Measurements from ENCODE around the gene L3MBTL2.
A peak's percentile ranks its signal among the peaks of the same experiment; 100 is the strongest.

The L3MBTL2 gene

DNA sequence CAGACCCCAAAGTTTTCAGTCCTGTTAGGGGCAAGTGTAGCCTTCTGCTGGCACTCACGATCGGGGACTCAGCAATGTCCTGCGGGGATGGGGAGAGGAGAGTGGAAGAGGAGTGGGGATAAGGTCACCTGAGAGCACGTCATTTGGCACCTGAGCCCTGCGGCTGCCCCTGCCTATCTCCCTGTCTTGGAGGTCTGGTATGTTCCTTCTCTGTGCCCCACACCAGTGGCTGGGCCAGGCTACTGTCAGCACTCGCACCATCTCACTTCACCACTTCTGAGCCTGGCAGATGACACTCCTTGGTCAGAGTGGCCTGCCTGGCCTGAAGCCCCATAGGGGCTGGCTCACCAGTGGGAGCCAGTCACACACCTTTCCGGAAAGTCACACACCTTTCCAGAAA is 55.8 kb downstream of the L3MBTL2 start:
- FAIRE-seq, result no peak
- TF ChIP-seq POLR2AphosphoS5 (IDR thresholded peaks at IDR 0.05; ENCODE audit: low read depth, low read length), result no peak
- no peak for TF ChIP-seq TAF1 (IDR thresholded peaks at IDR 0.05; ENCODE audit: borderline replicate concordance, low read depth, low read length)
- TF ChIP-seq POLR2A (IDR thresholded peaks at IDR 0.05; ENCODE audit: low read depth, low read length), result no peak
- DNase-seq (ENCODE audit: insufficient read length), result no peak

- FAIRE-seq (no peak), DNase-seq (ENCODE audit: insufficient read length) (no peak)
- no peak for TF ChIP-seq TAF1 (IDR thresholded peaks at IDR 0.05; ENCODE audit: borderline replicate concordance, low read depth, low read length)
- TF ChIP-seq POLR2A (IDR thresholded peaks at IDR 0.05; ENCODE audit: low read depth, low read length), result no peak
- no peak for TF ChIP-seq POLR2AphosphoS5 (IDR thresholded peaks at IDR 0.05; ENCODE audit: low read depth, low read length)
Measured at GRCh38 chr22:41261541-41262249, 56.6 kb downstream of the L3MBTL2 start.

DNA sequence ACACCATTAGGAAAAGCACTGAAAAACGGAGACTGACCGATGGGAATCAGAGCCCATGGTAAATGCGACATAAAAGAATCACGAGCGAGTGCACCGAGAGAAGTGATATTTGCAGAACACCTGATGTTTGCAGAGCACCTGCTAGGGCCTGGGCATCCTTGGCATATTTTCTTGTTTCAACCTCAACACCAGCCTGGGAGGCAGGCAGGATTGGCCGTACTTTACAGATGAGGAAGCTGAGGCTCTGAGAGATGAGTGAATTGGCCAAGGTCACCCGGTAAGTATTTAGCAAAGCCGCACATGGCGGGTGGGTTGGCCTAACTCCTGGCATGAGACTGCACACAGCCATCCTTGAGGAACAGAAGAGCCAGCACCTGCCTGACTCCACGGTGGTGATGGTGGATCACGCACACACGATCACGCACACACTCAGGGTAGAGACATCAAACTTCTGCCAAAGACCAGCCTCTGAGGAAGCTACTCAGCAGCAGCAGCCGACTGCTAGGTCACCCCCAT is 57.2 kb downstream of the L3MBTL2 start:
- no peak for TF ChIP-seq TAF1 (IDR thresholded peaks at IDR 0.05; ENCODE audit: borderline replicate concordance, low read depth, low read length)
- TF ChIP-seq POLR2AphosphoS5 (IDR thresholded peaks at IDR 0.05; ENCODE audit: low read depth, low read length), result no peak
- FAIRE-seq (no peak), DNase-seq (ENCODE audit: insufficient read length) (no peak)

- TF ChIP-seq POLR2A (IDR thresholded peaks at IDR 0.05; ENCODE audit: low read depth, low read length) (no peak), POLR2AphosphoS5 (IDR thresholded peaks at IDR 0.05; ENCODE audit: low read depth, low read length) (no peak), TAF1 (IDR thresholded peaks at IDR 0.05; ENCODE audit: borderline replicate concordance, low read depth, low read length) (no peak)
- DNase-seq (ENCODE audit: insufficient read length), result peak; percentile 14
- FAIRE-seq, result no peak
Measured at GRCh38 chr22:41263704-41264103, 58.6 kb downstream of the L3MBTL2 start.

DNA sequence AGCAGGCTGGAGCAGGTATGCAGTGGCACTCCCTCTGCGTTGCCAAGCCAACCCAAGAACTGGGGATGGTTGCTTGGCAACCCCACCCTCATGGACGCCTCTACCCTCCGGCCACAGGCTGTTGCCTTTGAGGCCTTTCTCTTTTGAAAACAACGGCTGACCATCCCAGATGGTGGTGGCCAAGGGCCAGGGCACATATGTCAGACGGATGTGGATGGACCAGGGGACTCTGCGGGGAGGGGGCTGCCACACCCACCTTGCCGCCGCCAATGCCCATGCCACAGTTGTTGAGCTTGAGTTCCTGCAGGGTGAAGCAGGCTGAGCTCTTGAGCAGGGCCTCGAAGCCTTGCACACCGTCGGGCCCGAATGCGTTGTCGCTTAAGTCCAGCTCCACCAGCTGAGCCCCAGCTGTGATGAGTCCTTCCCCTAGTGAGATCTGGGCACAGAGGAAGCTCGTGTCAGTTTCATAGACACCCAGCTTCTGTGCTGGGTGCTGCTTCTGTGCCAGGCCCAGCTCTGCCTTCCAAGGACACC is 59.4 kb downstream of the L3MBTL2 start:
- FAIRE-seq, result no peak
- TF ChIP-seq POLR2AphosphoS5 (IDR thresholded peaks at IDR 0.05; ENCODE audit: low read depth, low read length) (no peak), POLR2A (IDR thresholded peaks at IDR 0.05; ENCODE audit: low read depth, low read length) (no peak), TAF1 (IDR thresholded peaks at IDR 0.05; ENCODE audit: borderline replicate concordance, low read depth, low read length) (no peak)

DNA sequence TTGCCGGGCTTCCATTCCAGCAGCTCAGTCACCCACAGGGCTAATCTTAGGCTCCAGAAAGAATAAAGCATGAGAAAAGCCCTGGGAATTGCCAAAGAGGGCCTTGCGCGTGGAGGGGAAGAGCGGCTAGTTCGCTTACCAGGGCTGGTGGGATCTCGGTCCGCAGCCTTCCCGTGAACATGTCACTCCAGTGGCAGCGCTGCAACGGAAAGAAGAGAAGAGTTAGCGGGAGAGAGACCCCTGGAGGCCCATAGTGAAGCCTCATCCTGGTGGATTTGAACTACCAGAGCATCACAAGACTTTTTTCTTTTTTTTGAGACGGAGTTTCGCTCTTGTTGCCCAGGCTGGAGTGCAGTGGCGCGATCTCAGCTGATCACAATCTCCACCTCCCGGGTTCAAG is 62.8 kb downstream of the L3MBTL2 start:
- TF ChIP-seq POLR2A (IDR thresholded peaks at IDR 0.05; ENCODE audit: low read depth, low read length) (no peak), TAF1 (IDR thresholded peaks at IDR 0.05; ENCODE audit: borderline replicate concordance, low read depth, low read length) (no peak), POLR2AphosphoS5 (IDR thresholded peaks at IDR 0.05; ENCODE audit: low read depth, low read length) (no peak)
- FAIRE-seq (no peak), DNase-seq (ENCODE audit: insufficient read length) (no peak)

More for the DNA sequence above, 59.4 kb downstream of the L3MBTL2 start:
- DNase-seq (ENCODE audit: insufficient read length), result peak; percentile 12

GRCh38 chr22:41271787-41272186 is 66.7 kb downstream of the L3MBTL2 start:
- FAIRE-seq, result no peak
- TF ChIP-seq POLR2A (IDR thresholded peaks at IDR 0.05; ENCODE audit: low read depth, low read length), result no peak
- TF ChIP-seq POLR2AphosphoS5 (IDR thresholded peaks at IDR 0.05; ENCODE audit: low read depth, low read length), result no peak
- no peak for TF ChIP-seq TAF1 (IDR thresholded peaks at IDR 0.05; ENCODE audit: borderline replicate concordance, low read depth, low read length)
- DNase-seq (ENCODE audit: insufficient read length), result no peak

GRCh38 chr22:41273128-41273527 is 68.0 kb downstream of the L3MBTL2 start:
- no peak for TF ChIP-seq TAF1 (IDR thresholded peaks at IDR 0.05; ENCODE audit: borderline replicate concordance, low read depth, low read length)
- no peak for TF ChIP-seq POLR2AphosphoS5 (IDR thresholded peaks at IDR 0.05; ENCODE audit: low read depth, low read length)
- TF ChIP-seq POLR2A (IDR thresholded peaks at IDR 0.05; ENCODE audit: low read depth, low read length), result no peak
- FAIRE-seq, result no peak
- no peak for DNase-seq (ENCODE audit: insufficient read length)

GRCh38 chr22:41274856-41275255 is 69.7 kb downstream of the L3MBTL2 start:
- FAIRE-seq, result no peak

GRCh38 chr22:41280065-41280464 is 75.0 kb downstream of the L3MBTL2 start:
- DNase-seq (ENCODE audit: insufficient read length) (no peak), FAIRE-seq (no peak)
- TF ChIP-seq POLR2AphosphoS5 (IDR thresholded peaks at IDR 0.05; ENCODE audit: low read depth, low read length) (no peak), TAF1 (IDR thresholded peaks at IDR 0.05; ENCODE audit: borderline replicate concordance, low read depth, low read length) (no peak), POLR2A (IDR thresholded peaks at IDR 0.05; ENCODE audit: low read depth, low read length) (no peak)

More at GRCh38 chr22:41274856-41275255, 69.7 kb downstream of the L3MBTL2 start:
- no peak for TF ChIP-seq POLR2A (IDR thresholded peaks at IDR 0.05; ENCODE audit: low read depth, low read length)
- no peak for TF ChIP-seq TAF1 (IDR thresholded peaks at IDR 0.05; ENCODE audit: borderline replicate concordance, low read depth, low read length)
- TF ChIP-seq POLR2AphosphoS5 (IDR thresholded peaks at IDR 0.05; ENCODE audit: low read depth, low read length), result no peak
- DNase-seq (ENCODE audit: insufficient read length), result no peak

DNA sequence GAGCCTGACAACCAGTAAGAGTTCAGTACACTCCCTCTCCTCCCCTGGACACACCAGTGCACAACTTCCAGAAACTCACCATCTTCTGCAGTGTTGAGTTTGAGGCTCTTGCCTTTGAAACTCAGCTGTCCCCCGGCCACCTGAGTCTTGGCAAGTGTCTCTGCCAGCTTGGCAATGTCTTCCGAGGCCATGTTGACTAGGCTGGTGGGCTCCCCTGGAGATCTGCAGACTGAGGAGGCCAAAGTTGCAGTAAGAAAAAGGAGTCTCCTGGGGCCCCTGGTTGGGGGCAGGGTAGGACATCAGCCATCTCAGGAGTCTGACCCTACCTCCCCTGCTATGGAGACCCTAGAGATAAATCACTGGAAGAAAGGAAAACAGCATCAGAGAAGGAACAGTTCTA is 75.7 kb downstream of the L3MBTL2 start:
- FAIRE-seq, result no peak
- TF ChIP-seq TAF1 (IDR thresholded peaks at IDR 0.05; ENCODE audit: borderline replicate concordance, low read depth, low read length) (no peak), POLR2A (IDR thresholded peaks at IDR 0.05; ENCODE audit: low read depth, low read length) (no peak), POLR2AphosphoS5 (IDR thresholded peaks at IDR 0.05; ENCODE audit: low read depth, low read length) (no peak)

More for the DNA sequence above, 75.7 kb downstream of the L3MBTL2 start:
- no peak for DNase-seq (ENCODE audit: insufficient read length)
